OCI-LY7 (cell line): ENCODE measurements around the gene PRKAA1. TPM values are rescaled to one million over a fixed set of nuclear protein-coding genes. Genes with fewer than 3 reads are reported as not detected.
A peak's percentile ranks its signal among the peaks of the same experiment; 100 is the strongest.

Experiments
- Bru-seq: library from RNA; stranded (reverse); fragments of 400-500 nt; gene quantifications from one replicate; lab custom pipeline; 2021; lab: Mats Ljungman, UMichigan
- BruChase-seq, 2 experiments: library from RNA; stranded (reverse); fragments of 400-500 nt; gene quantifications; one replicate each; lab custom pipeline; 2021; lab: Mats Ljungman, UMichigan
- BruUV-seq: library from RNA; stranded (reverse); fragments of 400-500 nt; replicated peaks from 2 replicates; lab custom pipeline; 2021; lab: Mats Ljungman, UMichigan
- CTCF ChIA-PET: fragments of 300-600 bp; sonication (Branson Sonifier 250); formaldehyde crosslinking; loops from one replicate; lab custom pipeline; 2022; ENCODE audit warnings: antibody characterized with exemption; ENCODE audit not compliant: unreplicated experiment; lab: Charles Lee
- POLR2A ChIA-PET: fragments of 300-600 bp; sonication (Branson Sonifier 250); formaldehyde crosslinking; loops from one replicate; lab custom pipeline; 2022; ENCODE audit warnings: antibody characterized with exemption; lab: Charles Lee
- DNase-seq: peaks from one replicate; pipeline ENCODE4 v3.0.0-alpha.2; 2015; ENCODE audit warnings: low spot score
- H2AFZ ChIP-seq: fragments of 200-600 bp; sonication (generic), shearing (Covaris generic); 2 replicates; pipeline ENCODE4 v1.6.1; 2014; ENCODE audit warnings: mild to moderate bottlenecking, antibody characterized with exemption, low read length, moderate library complexity
- H3K27ac ChIP-seq: fragments of 200-600 bp; sonication (generic); 2 replicates; pipeline ENCODE4 v1.5.1; 2014; ENCODE audit warnings: mixed run types, low read depth, mild to moderate bottlenecking, moderate library complexity, low read length, inconsistent platforms; ENCODE audit not compliant: poor library complexity, severe bottlenecking
- H3K36me3 ChIP-seq: fragments of 200-600 bp; sonication (generic); 2 replicates; pipeline ENCODE4 v1.6.1; 2014; ENCODE audit warnings: mild to moderate bottlenecking, antibody characterized with exemption, low read length, moderate library complexity, mixed read lengths; ENCODE audit not compliant: insufficient read depth
- H3K4me1 ChIP-seq: fragments of 200-600 bp; sonication (generic); 2 replicates; pipeline ENCODE4 v1.5.1; 2014; ENCODE audit warnings: mild to moderate bottlenecking, low read length; ENCODE audit not compliant: insufficient read depth, poor library complexity, severe bottlenecking
- H3K4me2 ChIP-seq: fragments of 200-600 bp; sonication (generic); 2 replicates; pipeline ENCODE4 v1.6.1; 2014; ENCODE audit warnings: mild to moderate bottlenecking, low read length
- H3K4me3 ChIP-seq: fragments of 200-600 bp; sonication (generic); 2 replicates; pipeline ENCODE4 v1.5.1; 2014; ENCODE audit warnings: mild to moderate bottlenecking, low read depth, low read length; ENCODE audit not compliant: poor library complexity, severe bottlenecking
- H3K79me2 ChIP-seq: fragments of 200-600 bp; sonication (generic); 2 replicates; pipeline ENCODE4 v1.6.1; 2016; ENCODE audit warnings: low read depth, mild to moderate bottlenecking, low read length, moderate library complexity, mixed read lengths; ENCODE audit not compliant: insufficient read depth
- H3K9me2 ChIP-seq: fragments of 200-600 bp; sonication (generic); 2 replicates; pipeline ENCODE4 v1.6.1; 2016; ENCODE audit warnings: mild to moderate bottlenecking, low read length, mixed read lengths; ENCODE audit not compliant: insufficient read depth
- H3K9me3 ChIP-seq: fragments of 200-600 bp; sonication (generic); 2 replicates; pipeline ENCODE4 v1.6.1; 2014; ENCODE audit warnings: mild to moderate bottlenecking, mixed run types, low read length, mixed read lengths
- H4K20me1 ChIP-seq: fragments of 200-600 bp; sonication (generic); 2 replicates; pipeline ENCODE4 v1.6.1; 2014; ENCODE audit warnings: mild to moderate bottlenecking, antibody characterized with exemption, low read length, moderate library complexity, mixed read lengths; ENCODE audit not compliant: insufficient read depth
- CTCF ChIP-seq: fragments of 200-600 bp; sonication (generic); conservative IDR thresholded peaks from 2 replicates; pipeline ENCODE4 v1.5.1; 2014; ENCODE audit warnings: mild to moderate bottlenecking, antibody characterized with exemption, low read length, moderate library complexity, mixed read lengths
- EZH2phosphoT487 ChIP-seq: fragments of 200-600 bp; sonication (generic); IDR thresholded peaks from 2 replicates; pipeline ENCODE4 v1.6.1; 2018; ENCODE audit warnings: low read depth, borderline replicate concordance, mild to moderate bottlenecking, mixed run types, antibody characterized with exemption, low read length, moderate library complexity, mixed read lengths
- intact Hi-C: fragments of 100-400 bp; cut with micrococcal nuclease; formaldehyde crosslinking; loops from one replicate; pipeline ENCODE4 v1.10.0; 2022; ENCODE audit not compliant: unreplicated experiment
- long read RNA-seq: library from polyadenylated mRNA; stranded (forward); transcript quantifications from one replicate; pipeline ENCODE4 v2.0.0, GENCODE V29; 2022
- total RNA-seq, 2 experiments: library from RNA; depleted of rRNA in 1 of 2; stranded (reverse); fragments of >200 nt in 1 of 2; shearing (Covaris generic) in 1 of 2; gene quantifications; 2 replicates each; pipeline ENCODE4 v1.2.3, GENCODE V29; 2014 to 2022

Gene PRKAA1
- total RNA-seq (2014; rRNA removed; shearing (Covaris generic)): 17.9 and 30.0 TPM in 2 replicates
- 46.3 and 47.5 TPM in 2 replicates for total RNA-seq (2022)
- percentile 89 among the genes with signal in this experiment for Bru-seq, nascent RNA
- percentile 82 among the genes with signal in this experiment for BruChase-seq, experiment 1, labeled RNA remaining after a 6-hour chase
- percentile 90 among the genes with signal in this experiment for BruChase-seq, experiment 2, labeled RNA remaining after a 2-hour chase
- long read RNA-seq, full-length matches to known transcripts: 21 of 34 reads
- long read RNA-seq, partial matches to known transcripts: 3 of 34 reads
- long read RNA-seq, other reads (novel, unspliced or antisense): 10 of 34 reads

- Histone ChIP-seq H3K36me3 (peaks cover 12% of the 10 kb centered on the region; the same call in 1 of the 2 replicates), H4K20me1 (peaks cover 24% of the 10 kb centered on the region), H3K4me1 (peaks cover 17% of the 10 kb centered on the region), H3K79me2 (peaks cover 51% of the 10 kb centered on the region), H2AFZ (peak within 1 kb of the TSS; percentile 97), H3K27ac (peak within 1 kb of the TSS; percentile 79), H3K9me2 (no peaks in the 10 kb centered on the region), H3K4me2 (peak within 1 kb of the TSS; percentile 89), H3K4me3 (peak within 1 kb of the TSS; percentile 91), H3K9me3 (no peaks in the 10 kb centered on the region)
- ChIA-PET POLR2A (interaction anchor here (0.6 to 1.0 kb wide), 3 partner anchors 9 to 392 kb away, joined by 4 to 5 read pairs (median 4); no protein-coding TSS in a partner anchor), CTCF (no interaction called here)
- peak; percentile 36; the same call in 1 of the 2 replicates for TF ChIP-seq CTCF
- no peak for TF ChIP-seq EZH2phosphoT487
- no TSS peak for BruUV-seq
- DNase-seq: peak; percentile 89
- intact Hi-C loops: loop anchor here (1.0 kb wide), 2 partner anchors 37 to 43 kb away; partner anchors contain the start of genes RPL37 and TTC33
These were observed at the start of gene PRKAA1 for GRCh38 chr5:40798012-40798800. Gene PRKAA1, minus strand, starts transcription at chr5:40798374. Its CDS starts 185 bp downstream, at chr5:40798189.

- H3K36me3 ChIP-seq: no peaks in the 10 kb centered on the region
- intact Hi-C loops: no loop called here
- H2AFZ ChIP-seq: no peak overlapping the region
- peaks cover 4% of the 10 kb centered on the region for H3K4me1 ChIP-seq
- ChIA-PET POLR2A (no interaction called here), CTCF (no interaction called here)
- no peaks in the 10 kb centered on the region for H3K9me2 ChIP-seq
- DNase-seq: no peak
- no TSS peak for BruUV-seq
- no peak overlapping the region for H3K27ac ChIP-seq
- no peak overlapping the region for H3K4me3 ChIP-seq
- no peak for TF ChIP-seq CTCF
- no peak overlapping the region for H3K4me2 ChIP-seq
- no peaks in the 10 kb centered on the region for H3K9me3 ChIP-seq
- no peaks in the 10 kb centered on the region for H4K20me1 ChIP-seq
- no peaks in the 10 kb centered on the region for H3K79me2 ChIP-seq
These were observed 49.4 kb upstream of the PRKAA1 start for GRCh38 chr5:40847525-40847924.
